Tibial artery (tissue), 4 donors: ENCODE data around the gene KDM2A.

Experiments
- DNase-seq, 2 donors: peaks; one replicate each; pipeline ENCODE4 v3.0.0-alpha.2; 2019
- H3K27ac ChIP-seq, 2 donors: fragments of 200-600 bp; sonication (generic) in 1 of 2; 1 replicate in 1 of 2; 2 replicates in 1 of 2; pipeline ENCODE4 v1.5.1; 2018 to 2019; ENCODE audit warnings: mild to moderate bottlenecking in 1 of 2
- H3K27me3 ChIP-seq, 2 donors: fragments of 200-600 bp; sonication (generic) in 1 of 2; one replicate each; pipeline versions ENCODE4 v1.5.1 to v1.6.0; 2016 to 2019
- H3K36me3 ChIP-seq, 3 donors: fragments of 200-600 bp; sonication (generic) in 2 of 3; one replicate each; pipeline ENCODE4 v1.5.1; 2016 to 2019; ENCODE audit warnings: mild to moderate bottlenecking in 2 of 3
- H3K4me1 ChIP-seq, 4 donors: fragments of 200-600 bp; sonication (generic) in 2 of 4; 1 replicate in 3 of 4; 2 replicates in 1 of 4; pipeline ENCODE4 v1.5.1; 2016 to 2019
- H3K4me3 ChIP-seq, 2 donors: fragments of 200-600 bp; sonication (generic) in 1 of 2; 1 replicate in 1 of 2; 2 replicates in 1 of 2; pipeline ENCODE4 v1.5.1; 2018 to 2019; ENCODE audit warnings: mild to moderate bottlenecking in 2 of 2
- H3K9me3 ChIP-seq, 3 donors: fragments of 200-600 bp; sonication (generic) in 1 of 3; one replicate each; pipeline ENCODE4 v1.5.1; 2016 to 2019
- intact Hi-C: fragments of 100-400 bp; cut with DNase I; formaldehyde crosslinking; loops from one replicate; pipeline ENCODE4 v1.15.0; 2023; ENCODE audit warnings: low total_unique reads
- TF ChIP-seq, protein P1 (sequence below), 2 experiments: fragments of 200-600 bp in 1 of 2; fragments of 450-650 bp in 1 of 2; IDR thresholded peaks; one replicate each; pipeline ENCODE4 v1.5.1; 2017 to 2019; ENCODE audit warnings: antibody characterized with exemption in 2 of 2, mild to moderate bottlenecking in 1 of 2, moderate library complexity in 1 of 2

KDM2A gene

DNA sequence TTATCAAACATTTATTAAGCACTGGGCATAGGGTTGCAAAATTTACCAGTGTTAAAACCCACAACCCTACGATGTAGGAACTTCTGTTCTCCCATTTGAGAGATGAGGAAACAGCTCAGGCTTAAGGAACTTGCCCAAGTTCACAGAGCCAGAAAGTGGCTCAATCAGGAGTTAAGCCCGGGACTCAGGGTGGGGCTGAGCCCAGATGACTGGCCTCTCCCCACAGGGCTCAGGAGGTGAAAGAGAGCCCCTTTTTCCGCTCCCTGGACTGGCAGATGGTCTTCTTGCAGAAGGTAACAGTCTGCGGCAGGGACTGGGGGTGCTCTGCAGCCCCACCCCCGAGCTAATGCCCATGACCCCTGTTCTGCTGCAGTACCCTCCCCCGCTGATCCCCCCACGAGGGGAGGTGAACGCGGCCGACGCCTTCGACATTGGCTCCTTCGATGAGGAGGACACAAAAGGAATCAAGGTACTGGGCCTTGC is 164.5 kb downstream of the KDM2A start:
- H3K9me3 ChIP-seq = no peaks in the 10 kb centered on the region
- H3K27ac ChIP-seq = no peak overlapping the region
- intact Hi-C loops = no loop called here
- peaks cover 71 to 85% (median 83%) of the 10 kb centered on the region in 3 donors for H3K36me3 ChIP-seq
- no peak overlapping the region for H3K4me3 ChIP-seq
- DNase-seq = no peak
- no peaks in the 10 kb centered on the region for H3K27me3 ChIP-seq
- peaks cover 7 to 24% (median 16%) of the 10 kb centered on the region in 4 donors for H3K4me1 ChIP-seq
- TF ChIP-seq, protein P1, sequence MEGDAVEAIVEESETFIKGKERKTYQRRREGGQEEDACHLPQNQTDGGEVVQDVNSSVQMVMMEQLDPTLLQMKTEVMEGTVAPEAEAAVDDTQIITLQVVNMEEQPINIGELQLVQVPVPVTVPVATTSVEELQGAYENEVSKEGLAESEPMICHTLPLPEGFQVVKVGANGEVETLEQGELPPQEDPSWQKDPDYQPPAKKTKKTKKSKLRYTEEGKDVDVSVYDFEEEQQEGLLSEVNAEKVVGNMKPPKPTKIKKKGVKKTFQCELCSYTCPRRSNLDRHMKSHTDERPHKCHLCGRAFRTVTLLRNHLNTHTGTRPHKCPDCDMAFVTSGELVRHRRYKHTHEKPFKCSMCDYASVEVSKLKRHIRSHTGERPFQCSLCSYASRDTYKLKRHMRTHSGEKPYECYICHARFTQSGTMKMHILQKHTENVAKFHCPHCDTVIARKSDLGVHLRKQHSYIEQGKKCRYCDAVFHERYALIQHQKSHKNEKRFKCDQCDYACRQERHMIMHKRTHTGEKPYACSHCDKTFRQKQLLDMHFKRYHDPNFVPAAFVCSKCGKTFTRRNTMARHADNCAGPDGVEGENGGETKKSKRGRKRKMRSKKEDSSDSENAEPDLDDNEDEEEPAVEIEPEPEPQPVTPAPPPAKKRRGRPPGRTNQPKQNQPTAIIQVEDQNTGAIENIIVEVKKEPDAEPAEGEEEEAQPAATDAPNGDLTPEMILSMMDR (IDR thresholded peaks at IDR 0.05) = no peak

DNA sequence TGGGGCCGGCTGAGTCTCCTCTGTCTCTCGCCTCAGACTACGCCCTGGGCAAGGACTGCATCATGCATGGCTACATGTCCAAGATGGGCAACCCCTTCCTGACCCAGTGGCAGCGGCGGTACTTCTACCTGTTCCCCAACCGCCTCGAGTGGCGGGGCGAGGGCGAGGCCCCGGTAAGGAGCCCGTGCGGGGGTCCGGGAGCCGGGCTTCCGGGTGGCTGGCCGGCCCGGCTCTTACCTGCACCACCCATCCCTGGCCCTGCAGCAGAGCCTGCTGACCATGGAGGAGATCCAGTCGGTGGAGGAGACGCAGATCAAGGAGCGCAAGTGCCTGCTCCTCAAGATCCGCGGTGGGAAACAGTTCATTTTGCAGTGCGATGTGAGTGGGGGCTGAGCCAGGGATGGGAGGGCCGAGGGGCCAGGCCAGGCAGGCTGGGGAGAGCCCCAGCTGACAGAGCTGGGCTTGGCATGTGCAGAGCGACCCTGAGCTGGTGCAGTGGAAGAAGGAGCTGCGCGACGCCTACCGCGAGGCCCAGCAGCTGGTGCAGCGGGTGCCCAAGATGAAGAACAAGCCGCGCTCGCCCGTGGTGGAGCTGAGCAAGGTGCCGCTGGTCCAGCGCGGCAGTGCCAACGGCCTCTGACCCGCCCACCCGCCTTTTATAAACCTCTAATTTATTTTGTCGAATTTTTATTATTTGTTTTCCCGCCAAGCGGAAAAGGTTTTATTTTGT is 165.9 kb downstream of the KDM2A start:
- intact Hi-C loops = no loop called here
- Histone ChIP-seq H3K9me3 (no peaks in the 10 kb centered on the region), H3K27ac (no peak overlapping the region), H3K4me1 (peaks cover 7 to 23% (median 16%) of the 10 kb centered on the region in 4 donors), H3K27me3 (no peaks in the 10 kb centered on the region), H3K4me3 (no peak overlapping the region), H3K36me3 (peaks cover 62 to 70% (median 70%) of the 10 kb centered on the region in 3 donors)
- no peak for DNase-seq
- TF ChIP-seq, protein P1 (IDR thresholded peaks at IDR 0.05) = no peak

DNA sequence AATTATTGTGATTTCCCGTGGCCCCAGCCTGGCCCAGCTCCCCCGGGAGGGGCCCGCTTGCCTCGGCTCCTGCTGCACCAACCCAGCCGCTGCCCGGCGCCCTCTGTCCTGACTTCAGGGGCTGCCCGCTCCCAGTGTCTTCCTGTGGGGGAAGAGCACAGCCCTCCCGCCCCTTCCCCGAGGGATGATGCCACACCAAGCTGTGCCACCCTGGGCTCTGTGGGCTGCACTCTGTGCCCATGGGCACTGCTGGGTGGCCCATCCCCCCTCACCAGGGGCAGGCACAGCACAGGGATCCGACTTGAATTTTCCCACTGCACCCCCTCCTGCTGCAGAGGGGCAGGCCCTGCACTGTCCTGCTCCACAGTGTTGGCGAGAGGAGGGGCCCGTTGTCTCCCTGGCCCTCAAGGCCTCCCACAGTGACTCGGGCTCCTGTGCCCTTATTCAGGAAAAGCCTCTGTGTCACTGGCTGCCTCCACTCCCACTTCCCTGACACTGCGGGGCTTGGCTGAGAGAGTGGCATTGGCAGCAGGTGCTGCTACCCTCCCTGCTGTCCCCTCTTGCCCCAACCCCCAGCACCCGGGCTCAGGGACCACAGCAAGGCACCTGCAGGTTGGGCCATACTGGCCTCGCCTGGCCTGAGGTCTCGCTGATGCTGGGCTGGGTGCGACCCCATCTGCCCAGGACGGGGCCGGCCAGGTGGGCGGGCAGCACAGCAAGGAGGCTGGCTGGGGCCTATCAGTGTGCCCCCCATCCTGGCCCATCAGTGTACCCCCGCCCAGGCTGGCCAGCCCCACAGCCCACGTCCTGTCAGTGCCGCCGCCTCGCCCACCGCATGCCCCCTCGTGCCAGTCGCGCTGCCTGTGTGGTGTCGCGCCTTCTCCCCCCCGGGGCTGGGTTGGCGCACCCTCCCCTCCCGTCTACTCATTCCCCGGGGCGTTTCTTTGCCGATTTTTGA is 166.8 kb downstream of the KDM2A start:
- Histone ChIP-seq H3K27me3 (no peaks in the 10 kb centered on the region), H3K4me1 (peaks cover 7 to 31% (median 25%) of the 10 kb centered on the region in 4 donors), H3K9me3 (no peaks in the 10 kb centered on the region), H3K4me3 (no peak overlapping the region), H3K27ac (peak overlapping the region; percentile 93 to 94), H3K36me3 (peaks cover 54 to 66% (median 61%) of the 10 kb centered on the region in 3 donors)
- TF ChIP-seq, protein P1 (IDR thresholded peaks at IDR 0.05) = no peak
- intact Hi-C loops = no loop called here
- no peak for DNase-seq

DNA sequence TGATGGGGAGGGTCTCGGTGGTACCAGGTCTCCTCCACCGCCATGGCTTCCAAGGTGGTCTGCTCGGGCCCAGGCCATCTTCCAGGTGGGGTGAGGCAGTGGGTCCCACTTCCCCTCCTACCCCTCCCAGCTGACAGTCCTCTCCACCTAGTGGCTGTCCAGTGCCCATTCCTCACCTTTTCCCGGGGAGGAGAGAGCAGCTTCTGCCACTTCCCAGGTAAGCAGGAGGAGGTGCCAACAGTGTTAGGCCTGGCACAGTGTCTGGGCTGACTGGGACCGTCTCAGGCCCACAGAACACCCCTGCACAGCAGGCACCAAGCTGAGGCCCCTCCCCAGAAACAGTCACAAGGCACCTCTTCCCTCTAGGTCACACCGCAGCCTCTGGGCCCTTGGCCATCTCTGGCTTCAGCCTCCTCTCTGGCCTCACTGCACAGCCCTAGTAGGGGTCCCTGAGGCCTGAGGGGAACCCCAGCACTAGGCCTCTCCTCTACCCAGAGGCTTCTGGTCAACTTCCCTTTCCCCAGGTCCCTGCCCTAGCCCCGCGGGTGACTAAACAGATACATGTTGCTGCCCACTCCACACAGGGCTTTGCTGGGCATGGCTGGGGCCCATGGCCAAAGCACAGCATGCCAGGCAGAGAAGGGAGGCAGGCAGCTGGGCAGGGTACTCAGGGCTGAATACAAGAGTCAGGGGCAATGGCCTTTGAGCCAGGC is 167.7 kb downstream of the KDM2A start:
- Histone ChIP-seq H3K27me3 (no peaks in the 10 kb centered on the region), H3K27ac (peak overlapping the region; percentile 93 to 94), H3K4me3 (no peak overlapping the region), H3K36me3 (peaks cover 46 to 66% (median 57%) of the 10 kb centered on the region in 3 donors), H3K9me3 (no peaks in the 10 kb centered on the region), H3K4me1 (peaks cover 7 to 39% (median 26%) of the 10 kb centered on the region in 4 donors)
- no peak for DNase-seq
- intact Hi-C loops = no loop called here
- TF ChIP-seq, protein P1 (IDR thresholded peaks at IDR 0.05) = no peak
